Fibroblast of lung (primary cell): ENCODE results near the gene DIP2A. TPM values are rescaled to one million over a fixed set of nuclear protein-coding genes. Genes with fewer than 3 reads are reported as not detected.

ENCODE experiments used
- DNase-seq, 2 donors: peaks; one replicate each; pipeline versions ENCODE4 v3.0.0 to v3.0.0-alpha.2; 2010; ENCODE audit warnings: low read depth in 2 of 2
- H2AFZ ChIP-seq: 2 replicates; pipeline ENCODE4 v1.5.1; 2012; ENCODE audit warnings: low read length, control low read depth, inconsistent platforms
- H3K27ac ChIP-seq: 2 replicates; pipeline ENCODE4 v1.5.1; 2011; ENCODE audit warnings: low read length, control low read depth; ENCODE audit not compliant: insufficient read depth
- H3K27me3 ChIP-seq: 2 replicates; pipeline ENCODE4 v1.5.1; 2011; ENCODE audit warnings: mild to moderate bottlenecking, low read length; ENCODE audit not compliant: control insufficient read depth, insufficient read depth
- H3K36me3 ChIP-seq: 2 replicates; pipeline ENCODE4 v1.5.1; 2011; ENCODE audit warnings: low read length; ENCODE audit not compliant: control insufficient read depth, insufficient read depth
- H3K4me1 ChIP-seq: 2 replicates; pipeline ENCODE4 v1.5.1; 2011; ENCODE audit warnings: low read length; ENCODE audit not compliant: control insufficient read depth, insufficient read depth; ENCODE audit errors: extremely low read depth
- H3K4me2 ChIP-seq: 2 replicates; pipeline ENCODE4 v1.5.1; 2011; ENCODE audit warnings: low read length, control low read depth; ENCODE audit not compliant: insufficient read depth; ENCODE audit errors: extremely low read depth
- H3K4me3 ChIP-seq, 4 experiments: fragments of 200-600 bp in 1 of 4; sonication (generic) in 1 of 4; replicated peaks in 1 of 4; 2 replicates each; pipeline ENCODE4 v1.5.1; 2011 to 2016; ENCODE audit warnings: low read length in 4 of 4, low read depth in 3 of 4, mild to moderate bottlenecking in 3 of 4, control low read depth in 2 of 4, inconsistent platforms in 1 of 4, mixed read lengths in 1 of 4; ENCODE audit not compliant: insufficient read depth in 1 of 4; ENCODE audit errors: control extremely low read depth in 1 of 4
- H3K79me2 ChIP-seq: 2 replicates; pipeline ENCODE4 v1.5.1; 2012; ENCODE audit warnings: mild to moderate bottlenecking, low read length, inconsistent platforms; ENCODE audit not compliant: control insufficient read depth, insufficient read depth
- H3K9ac ChIP-seq: 2 replicates; pipeline ENCODE4 v1.5.1; 2011; ENCODE audit warnings: mild to moderate bottlenecking, low read length, control low read depth; ENCODE audit not compliant: insufficient read depth
- H3K9me3 ChIP-seq: 2 replicates; pipeline ENCODE4 v1.5.1; 2012; ENCODE audit warnings: low read depth, low read length; ENCODE audit not compliant: control insufficient read depth, insufficient read depth
- H4K20me1 ChIP-seq: 2 replicates; pipeline ENCODE4 v1.5.1; 2011; ENCODE audit warnings: low read length; ENCODE audit not compliant: control insufficient read depth, insufficient read depth; ENCODE audit errors: extremely low read depth
- CTCF ChIP-seq, 2 donors: IDR thresholded peaks in 1 of 2; conservative IDR thresholded peaks in 1 of 2; 1 replicate in 1 of 2; 2 replicates in 1 of 2; pipeline ENCODE4 v1.5.1; 2011 to 2012; ENCODE audit warnings: low read length in 2 of 2, control low read depth in 1 of 2, inconsistent platforms in 1 of 2, low read depth in 1 of 2, mild to moderate bottlenecking in 1 of 2
- EZH2 ChIP-seq: IDR thresholded peaks from 2 replicates; pipeline ENCODE4 v1.5.1; 2012; ENCODE audit warnings: low read length, control low read depth, mild to moderate bottlenecking; ENCODE audit errors: missing control alignments
- polyA plus RNA-seq, 2 donors: library from polyadenylated mRNA; depleted of rRNA in 1 of 2; stranded (reverse) in 1 of 2; unstranded in 1 of 2; fragments of >200 nt; gene quantifications; 2 replicates each; pipeline ENCODE4 v1.2.1, GENCODE V29; 2011 to 2012; ENCODE audit warnings: missing spikeins in 1 of 2
- total RNA-seq: library from RNA; depleted of rRNA; stranded (reverse); fragments of >200 nt; gene quantifications from 2 replicates; pipeline ENCODE4 v1.2.1, GENCODE V29; 2014

DIP2A gene
- total and polyA plus RNA-seq, 2 donors (not counting 1 experiment from before 2014, with no cell fraction given) = 16.3 to 21.1 TPM

GRCh38 chr21:46555678-46556077 lies 97.0 kb downstream of the DIP2A start:
- H3K27me3 ChIP-seq = no peaks in the 10 kb centered on the region
- DNase-seq = no peak
- H3K4me1 ChIP-seq = no peaks in the 10 kb centered on the region
- no peak overlapping the region for H3K4me3 ChIP-seq
- no peaks in the 10 kb centered on the region for H3K9me3 ChIP-seq
- H4K20me1 ChIP-seq = no peaks in the 10 kb centered on the region
- no peaks in the 10 kb centered on the region for H3K79me2 ChIP-seq
- no peak overlapping the region for H3K4me2 ChIP-seq
- peaks cover 15% of the 10 kb centered on the region for H3K36me3 ChIP-seq
- no peak overlapping the region for H3K9ac ChIP-seq
- TF ChIP-seq CTCF (conservative IDR thresholded peaks at IDR 0.05 in 1 of 2, IDR thresholded peaks at IDR 0.05 in 1 of 2; ENCODE audit: low read depth in 1 of 2, low read length in 2 of 2) = no peak
- no peak for TF ChIP-seq EZH2
- H2AFZ ChIP-seq = no peak overlapping the region
- no peak overlapping the region for H3K27ac ChIP-seq

GRCh38 chr21:46556802-46557201 lies 98.1 kb downstream of the DIP2A start:
- Histone ChIP-seq H3K27ac (no peak overlapping the region), H3K27me3 (no peaks in the 10 kb centered on the region), H2AFZ (no peak overlapping the region), H3K36me3 (peaks cover 13% of the 10 kb centered on the region), H3K9ac (no peak overlapping the region), H4K20me1 (no peaks in the 10 kb centered on the region), H3K9me3 (no peaks in the 10 kb centered on the region), H3K4me3 (no peak overlapping the region), H3K4me2 (no peak overlapping the region), H3K4me1 (no peaks in the 10 kb centered on the region), H3K79me2 (no peaks in the 10 kb centered on the region)
- TF ChIP-seq EZH2 (no peak), CTCF (conservative IDR thresholded peaks at IDR 0.05 in 1 of 2, IDR thresholded peaks at IDR 0.05 in 1 of 2; ENCODE audit: low read depth in 1 of 2, low read length in 2 of 2) (no peak)
- DNase-seq = no peak

GRCh38 chr21:46557469-46557868 lies 98.8 kb downstream of the DIP2A start:
- Histone ChIP-seq H3K9ac (no peak overlapping the region), H3K4me2 (no peak overlapping the region), H3K27me3 (no peaks in the 10 kb centered on the region), H2AFZ (no peak overlapping the region), H3K4me3 (no peak overlapping the region), H4K20me1 (no peaks in the 10 kb centered on the region), H3K27ac (no peak overlapping the region), H3K36me3 (peaks cover 16% of the 10 kb centered on the region), H3K9me3 (no peaks in the 10 kb centered on the region), H3K79me2 (no peaks in the 10 kb centered on the region), H3K4me1 (no peaks in the 10 kb centered on the region)
- TF ChIP-seq CTCF (conservative IDR thresholded peaks at IDR 0.05 in 1 of 2, IDR thresholded peaks at IDR 0.05 in 1 of 2; ENCODE audit: low read depth in 1 of 2, low read length in 2 of 2) (no peak), EZH2 (no peak)
- no peak for DNase-seq
